NOMO-1 treated with DMSO at 0.1 percent for 48 hours (cell line): ENCODE data around the gene CAPS2.

Experiments
- DNase-seq: peaks from one replicate; lab custom pipeline; 2025; ENCODE audit not compliant: unreplicated experiment; lab: John Stamatoyannopoulos, UW

The CAPS2 gene

DNA sequence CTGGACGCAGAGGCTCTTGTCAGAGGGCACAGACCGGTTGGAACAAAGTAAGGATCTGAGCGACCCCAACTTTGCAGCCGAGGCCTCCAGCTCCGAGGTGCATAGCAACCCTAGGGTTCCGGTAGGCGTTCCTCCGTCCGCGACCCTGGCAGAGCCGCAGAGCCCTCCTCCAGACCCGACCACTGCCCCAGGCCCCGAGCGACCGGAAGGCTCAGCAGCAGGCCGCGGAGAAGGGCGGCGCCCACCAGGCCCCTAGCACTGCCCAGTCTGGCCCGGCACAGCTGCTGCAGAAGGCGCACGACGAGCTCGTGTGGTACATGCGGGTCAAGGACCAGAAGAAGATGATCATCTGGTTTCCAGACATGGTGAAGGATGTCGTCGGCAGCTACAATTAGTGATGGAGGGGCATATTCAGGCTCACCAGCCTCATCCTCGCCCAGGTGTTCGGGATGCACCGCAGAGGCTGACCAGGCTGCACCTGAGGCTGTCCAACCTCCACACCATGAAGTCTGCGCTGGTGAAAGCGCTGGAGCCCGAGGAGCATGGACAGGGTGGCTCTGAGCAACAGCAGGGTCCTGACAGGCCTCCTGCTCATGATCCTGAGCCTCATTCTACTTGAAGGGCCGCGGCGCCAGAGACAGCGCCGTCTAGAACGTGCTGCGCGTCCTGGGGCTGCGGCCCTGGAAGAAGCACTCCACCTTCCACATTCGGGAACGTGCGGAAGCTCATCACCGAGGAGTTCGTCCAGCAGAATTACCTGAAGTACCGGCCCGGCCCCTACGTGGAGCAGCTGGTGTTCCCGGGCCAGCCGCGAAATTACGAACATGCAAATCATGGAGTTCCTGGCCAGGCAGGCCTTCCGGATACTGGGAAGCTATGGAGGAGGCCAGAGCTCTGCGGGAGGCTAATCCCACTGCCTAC lies 24.5 kb downstream of the CAPS2 start:
- DNase-seq = no peak

GRCh38 chr12:75302781-75303180 lies 27.3 kb downstream of the CAPS2 start:
- no peak for DNase-seq

GRCh38 chr12:75302225-75302624 lies 27.9 kb downstream of the CAPS2 start:
- no peak for DNase-seq

GRCh38 chr12:75294797-75295196 lies 35.3 kb downstream of the CAPS2 start:
- DNase-seq = no peak

DNA sequence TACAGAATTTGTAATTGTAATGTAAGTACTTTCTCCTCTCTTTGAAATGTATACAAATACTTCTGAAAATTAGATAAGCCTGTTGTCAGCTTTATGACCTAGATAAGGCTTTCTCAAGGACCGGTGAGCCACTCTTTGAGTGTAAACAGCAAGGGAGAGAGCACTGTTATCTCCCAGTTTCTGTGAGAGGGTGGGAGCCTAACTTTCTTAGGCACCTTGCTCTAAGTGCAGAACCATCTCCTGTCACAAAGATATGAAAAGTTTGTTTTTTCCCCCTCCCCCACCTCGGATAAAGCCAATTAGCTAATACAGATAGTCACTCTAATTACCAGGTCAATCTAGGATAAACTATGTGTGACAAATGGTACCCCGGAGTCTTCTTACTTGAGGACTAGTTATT lies 35.8 kb downstream of the CAPS2 start:
- DNase-seq = no peak

DNA sequence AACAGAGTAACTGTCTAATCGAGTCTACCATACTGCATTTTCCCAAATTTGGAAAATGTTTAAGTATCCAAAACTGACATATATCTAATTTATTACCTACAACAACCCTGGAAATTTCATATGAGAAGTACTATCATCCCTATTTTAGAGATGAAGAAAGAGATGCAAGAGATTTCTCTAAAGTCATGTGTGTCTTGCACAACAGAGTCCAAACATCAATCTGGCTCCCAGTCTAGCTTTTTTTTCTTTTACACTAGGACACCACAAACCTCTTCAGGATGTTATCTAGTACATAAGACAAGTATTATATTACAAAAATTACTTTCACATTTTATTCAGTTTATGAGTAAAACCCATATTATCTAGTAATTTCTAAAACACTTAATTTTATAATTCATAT lies 39.1 kb downstream of the CAPS2 start:
- DNase-seq = no peak

- DNase-seq = no peak
These were observed 40.4 kb downstream of the CAPS2 start for GRCh38 chr12:75289753-75290152.

DNA sequence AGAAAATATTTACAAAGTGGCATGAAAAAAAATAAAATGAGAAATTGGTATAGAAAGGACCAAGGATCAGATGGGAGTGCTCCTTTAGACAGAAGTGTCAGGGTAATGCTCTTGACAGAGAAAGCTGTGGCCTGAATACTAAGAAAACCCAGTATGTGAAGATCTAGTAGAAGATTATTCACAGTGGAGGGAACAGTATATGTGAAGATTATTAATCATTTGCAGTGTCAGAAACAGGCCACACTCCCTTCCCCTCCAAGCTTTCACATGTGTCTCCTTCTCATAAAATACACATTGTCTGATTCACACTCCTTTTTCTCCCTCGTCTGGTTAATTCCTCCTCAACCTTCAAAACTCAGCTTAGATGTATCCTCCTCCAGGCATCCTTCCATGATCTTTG lies 41.3 kb downstream of the CAPS2 start:
- no peak for DNase-seq

DNA sequence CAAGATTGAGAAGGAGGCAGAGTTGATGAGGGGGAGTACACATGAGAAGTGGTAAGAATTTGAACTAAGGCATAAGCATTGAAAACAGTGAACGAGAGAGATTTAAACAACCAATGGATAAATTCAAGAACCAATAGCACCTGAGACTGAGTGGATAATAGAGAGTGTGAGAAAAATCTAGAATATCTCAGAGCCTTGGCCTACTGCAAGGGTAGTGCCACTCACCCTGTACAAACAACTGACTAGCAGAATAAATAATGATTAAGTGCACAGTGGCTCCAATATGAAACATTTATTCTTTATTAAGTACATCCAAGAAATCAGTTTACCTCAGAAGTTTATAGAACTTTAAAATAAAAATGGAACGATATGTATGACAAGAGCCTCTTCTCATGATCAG lies 54.4 kb downstream of the CAPS2 start:
- DNase-seq = no peak

DNA sequence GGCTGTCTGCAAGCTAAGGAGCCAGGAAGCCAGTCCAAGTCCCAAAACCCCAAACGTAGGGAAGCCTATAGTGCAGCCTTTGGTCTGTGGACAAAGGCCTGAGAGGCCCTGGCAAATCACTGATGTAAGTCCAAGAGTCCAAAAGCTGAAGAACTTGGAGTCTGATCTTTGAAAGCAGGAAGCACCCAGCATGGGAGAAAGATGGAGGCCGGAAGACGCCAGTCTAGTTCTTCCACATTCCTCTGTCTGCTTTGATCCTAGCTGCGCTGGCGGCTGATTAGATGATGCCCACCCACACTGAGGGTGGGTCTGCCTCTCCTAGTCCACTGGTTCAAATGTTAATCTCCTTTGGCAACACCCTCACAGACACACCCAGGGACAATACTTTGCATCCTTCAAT lies 58.5 kb downstream of the CAPS2 start:
- no peak for DNase-seq

- DNase-seq = peak; percentile 3
These were observed 60.0 kb downstream of the CAPS2 start for GRCh38 chr12:75270157-75270556.

GRCh38 chr12:75269209-75269608 lies 60.9 kb downstream of the CAPS2 start:
- no peak for DNase-seq

DNA sequence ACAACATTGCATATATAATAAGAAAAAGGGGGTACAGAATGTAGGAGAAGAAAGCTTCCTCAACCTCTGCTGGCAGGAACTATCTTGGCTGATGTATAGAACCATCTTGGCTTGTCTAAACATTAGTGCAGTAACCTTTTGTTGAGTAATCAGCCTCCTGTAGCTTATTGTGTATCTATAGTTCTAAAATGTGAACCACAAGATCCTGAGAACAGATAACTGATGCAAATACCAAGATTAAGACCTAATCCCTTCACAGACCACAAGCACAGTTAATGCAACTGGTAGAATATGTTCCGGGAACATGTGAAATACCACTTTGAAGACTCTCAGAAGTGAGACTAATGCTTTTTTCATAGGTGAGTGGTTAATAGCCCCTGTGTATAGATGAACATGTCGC lies 69.8 kb downstream of the CAPS2 start:
- no peak for DNase-seq

GRCh38 chr12:75259143-75259542 lies 71.0 kb downstream of the CAPS2 start:
- DNase-seq = no peak

DNA sequence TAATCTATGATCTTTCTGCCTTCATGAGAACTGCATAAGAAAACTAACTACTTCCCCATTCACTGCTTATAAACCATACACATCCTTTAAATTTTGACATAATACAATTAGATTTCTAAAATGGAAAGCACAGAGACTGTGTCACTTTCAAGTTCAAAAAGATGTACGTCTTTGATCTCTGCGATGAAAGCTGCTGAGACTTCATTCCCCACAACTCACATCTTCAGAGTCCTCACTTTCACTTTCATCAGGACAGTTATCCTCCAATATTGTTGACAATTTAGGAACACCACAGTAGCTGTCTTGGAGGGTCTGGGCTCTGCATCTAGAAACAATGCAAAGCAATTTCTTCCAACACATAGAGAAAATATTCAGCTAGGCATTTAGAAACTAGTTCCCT lies 72.6 kb downstream of the CAPS2 start:
- DNase-seq = no peak

GRCh38 chr12:75245108-75245507 lies 85.0 kb downstream of the CAPS2 start:
- DNase-seq = no peak

DNA sequence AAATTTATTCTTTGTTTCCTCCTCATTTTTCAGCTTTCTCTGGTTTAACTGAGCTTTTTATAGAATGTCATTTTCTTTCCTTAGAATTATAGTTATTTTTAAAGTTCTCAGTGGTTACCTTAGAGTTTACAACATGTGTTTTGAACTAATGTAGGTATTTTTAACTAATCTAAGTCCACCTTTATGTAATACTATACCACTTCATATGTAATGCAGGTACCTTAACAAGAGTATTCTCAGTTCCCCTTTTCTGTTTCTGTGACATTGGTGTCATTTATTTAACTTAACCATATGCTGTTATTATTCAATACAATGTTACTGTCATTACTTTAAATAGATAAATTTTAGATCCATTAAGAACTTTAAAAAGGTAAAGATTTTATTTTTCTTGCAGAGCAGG lies 90.1 kb downstream of the CAPS2 start:
- no peak for DNase-seq

- DNase-seq = no peak
These were observed 93.9 kb downstream of the CAPS2 start for GRCh38 chr12:75236206-75236605.

DNA sequence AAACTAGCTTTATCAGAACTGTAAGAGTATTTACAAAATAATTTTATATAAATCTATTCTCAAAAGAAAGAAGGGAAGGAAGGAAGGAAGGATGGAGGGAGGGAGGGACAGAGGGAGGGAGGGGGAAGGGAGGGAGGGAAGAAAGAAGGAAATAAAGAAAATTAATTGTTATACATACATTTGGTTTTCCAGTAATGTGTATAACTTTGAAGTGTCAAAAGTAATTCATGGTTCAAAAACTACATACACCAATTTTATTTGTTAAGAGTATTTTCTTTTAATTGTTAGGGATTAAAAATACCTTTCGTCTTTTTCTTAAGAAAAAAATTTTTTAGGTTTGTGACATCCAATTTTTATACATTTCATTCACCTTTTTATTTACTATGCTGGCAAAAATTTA lies 103.0 kb downstream of the CAPS2 start:
- DNase-seq = no peak
